NCI-H82 treated with DMSO at 0.1 percent for 48 hours (cell line): ENCODE results near the gene SLC18B1.
"Not testable (repeated sequence)": the region's sequence is repeated elsewhere in the genome, so short reads cannot be mapped to it uniquely, and the experiment has no call there.

Experiments used
- DNase-seq: peaks from one replicate; lab custom pipeline; 2025; ENCODE audit not compliant: unreplicated experiment; lab: John Stamatoyannopoulos, UW

The SLC18B1 gene

GRCh38 chr6:132800656-132801055, 2.2 kb upstream of the SLC18B1 start:
- no peak for DNase-seq

GRCh38 chr6:132798869-132799538, 567 bp upstream of the SLC18B1 start:
- DNase-seq, result peak; percentile 59

GRCh38 chr6:132795461-132795860, 3.0 kb downstream of the SLC18B1 start:
- DNase-seq, result no peak

- no peak for DNase-seq
Measured at GRCh38 chr6:132792510-132792909, 5.9 kb downstream of the SLC18B1 start.

GRCh38 chr6:132790450-132790849, 8.0 kb downstream of the SLC18B1 start:
- DNase-seq, result no peak

- DNase-seq, result no peak
Measured at GRCh38 chr6:132789396-132789776, 9.1 kb downstream of the SLC18B1 start.

- no peak for DNase-seq
Measured at GRCh38 chr6:132788658-132789395, 9.6 kb downstream of the SLC18B1 start.

- no peak for DNase-seq
Measured at GRCh38 chr6:132785936-132786335, 12.5 kb downstream of the SLC18B1 start.

GRCh38 chr6:132780770-132781371, 17.6 kb downstream of the SLC18B1 start:
- DNase-seq, result no peak

GRCh38 chr6:132777881-132778280, 20.6 kb downstream of the SLC18B1 start:
- not testable (repeated sequence) for DNase-seq

- DNase-seq, result no peak
Measured at GRCh38 chr6:132768051-132768517, 30.4 kb downstream of the SLC18B1 start.

- DNase-seq, result no peak
Measured at GRCh38 chr6:132765560-132765959, 32.9 kb downstream of the SLC18B1 start.

GRCh38 chr6:132764370-132764769, 34.1 kb downstream of the SLC18B1 start:
- DNase-seq, result no peak

- DNase-seq, result no peak
Measured at GRCh38 chr6:132763269-132763668, 35.2 kb downstream of the SLC18B1 start.

- no peak for DNase-seq
Measured at GRCh38 chr6:132760256-132760655, 38.2 kb downstream of the SLC18B1 start.

- no peak for DNase-seq
Measured at GRCh38 chr6:132758689-132759088, 39.7 kb downstream of the SLC18B1 start.

GRCh38 chr6:132752255-132752654, 46.2 kb downstream of the SLC18B1 start:
- DNase-seq, result no peak

- DNase-seq, result no peak
Measured at GRCh38 chr6:132751828-132752227, 46.6 kb downstream of the SLC18B1 start.

- DNase-seq, result no peak
Measured at GRCh38 chr6:132751306-132751705, 47.1 kb downstream of the SLC18B1 start.

- no peak for DNase-seq
Measured at GRCh38 chr6:132750455-132751248, 47.8 kb downstream of the SLC18B1 start.

- no peak for DNase-seq
Measured at GRCh38 chr6:132749111-132749510, 49.3 kb downstream of the SLC18B1 start.
